GM21737 (cell line): Measurements from ENCODE around the gene MPP3.
A peak's percentile ranks its signal among the peaks of the same experiment; 100 is the strongest.
"Not testable (repeated sequence)": the region's sequence is repeated elsewhere in the genome, so short reads cannot be mapped to it uniquely, and the experiment has no call there.

ENCODE experiments used
- ATAC-seq: cut with Tn5 transposase; IDR thresholded peaks from one replicate; pipeline ENCODE4 v1.9.1; 2021; ENCODE audit warnings: mild to moderate bottlenecking, moderate library complexity; ENCODE audit not compliant: unreplicated experiment

MPP3 gene

GRCh38 chr17:43832976-43833829, at the start of gene MPP3:
TSS of gene MPP3 (minus strand) at chr17:43833146. CDS start at chr17:43831906, 1,240 bp downstream.
- no peak for ATAC-seq

DNA sequence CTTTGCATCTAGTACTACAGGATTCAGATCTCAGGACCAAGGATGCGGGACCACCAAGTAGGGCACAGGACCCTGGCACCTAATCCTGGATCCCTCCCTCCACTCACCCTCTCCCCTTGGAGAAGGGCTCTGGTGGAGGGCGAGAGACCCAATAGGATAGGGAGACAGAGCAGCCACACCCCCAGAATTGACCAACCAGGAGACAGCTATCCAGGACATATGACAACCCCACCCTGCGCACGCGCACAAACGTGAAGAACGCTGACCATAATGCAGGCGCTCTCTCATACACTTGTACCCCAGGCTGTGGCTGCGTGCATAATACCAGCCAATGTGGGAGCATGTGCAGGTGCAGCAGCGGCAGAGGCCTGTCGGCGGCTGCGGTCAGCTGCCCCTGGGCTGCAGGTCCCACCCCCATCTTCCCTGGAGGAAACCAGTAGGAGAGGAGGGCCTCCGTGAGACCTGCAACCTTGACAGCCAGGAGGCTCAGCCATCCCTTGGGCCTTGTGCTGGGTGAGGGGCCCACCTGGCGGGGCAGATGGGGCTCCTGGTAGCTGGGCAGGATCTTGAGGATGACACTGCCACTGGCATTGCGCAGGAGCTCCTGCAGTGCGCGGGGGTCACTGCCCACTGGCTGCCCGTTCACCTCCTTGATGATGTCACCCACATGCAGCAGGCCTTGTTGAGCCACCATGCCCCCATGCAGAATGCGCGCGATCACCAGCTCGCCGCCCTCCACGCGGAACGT, 49.0 kb upstream of the MPP3 start:
- no peak for ATAC-seq

DNA sequence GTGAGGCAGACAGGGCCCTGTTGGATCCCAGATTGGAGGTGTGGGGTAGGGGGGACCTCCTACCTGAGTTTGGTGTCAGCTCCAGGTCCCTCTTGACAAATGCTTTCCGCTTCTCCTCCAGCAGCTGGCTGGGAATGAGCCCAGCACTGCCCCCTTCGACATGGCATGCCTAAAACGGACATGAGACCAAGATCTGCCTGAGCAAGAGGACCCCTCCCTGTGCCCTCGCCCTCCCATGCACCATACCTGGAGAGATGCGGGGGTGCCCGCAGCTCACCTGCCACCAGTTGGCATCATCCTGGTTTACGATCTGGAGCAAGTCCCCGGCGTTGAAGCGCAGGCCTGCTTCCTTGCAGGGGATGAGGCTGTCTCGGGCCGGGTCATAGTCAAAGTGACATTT, 48.2 kb upstream of the MPP3 start:
- no peak for ATAC-seq

GRCh38 chr17:43880420-43880991, 47.6 kb upstream of the MPP3 start:
- ATAC-seq = no peak

GRCh38 chr17:43879723-43880419, 46.9 kb upstream of the MPP3 start:
- ATAC-seq = no peak

GRCh38 chr17:43878260-43879175, 45.6 kb upstream of the MPP3 start:
- peak; percentile 63 for ATAC-seq

GRCh38 chr17:43877451-43878155, 44.7 kb upstream of the MPP3 start:
- ATAC-seq = no peak

GRCh38 chr17:43877031-43877430, 44.1 kb upstream of the MPP3 start:
- no peak for ATAC-seq

- ATAC-seq = no peak
Measured at GRCh38 chr17:43875476-43876147, 42.7 kb upstream of the MPP3 start.

GRCh38 chr17:43874293-43874692, 41.3 kb upstream of the MPP3 start:
- ATAC-seq = no peak

- no peak for ATAC-seq
Measured at GRCh38 chr17:43873815-43874214, 40.9 kb upstream of the MPP3 start.

DNA sequence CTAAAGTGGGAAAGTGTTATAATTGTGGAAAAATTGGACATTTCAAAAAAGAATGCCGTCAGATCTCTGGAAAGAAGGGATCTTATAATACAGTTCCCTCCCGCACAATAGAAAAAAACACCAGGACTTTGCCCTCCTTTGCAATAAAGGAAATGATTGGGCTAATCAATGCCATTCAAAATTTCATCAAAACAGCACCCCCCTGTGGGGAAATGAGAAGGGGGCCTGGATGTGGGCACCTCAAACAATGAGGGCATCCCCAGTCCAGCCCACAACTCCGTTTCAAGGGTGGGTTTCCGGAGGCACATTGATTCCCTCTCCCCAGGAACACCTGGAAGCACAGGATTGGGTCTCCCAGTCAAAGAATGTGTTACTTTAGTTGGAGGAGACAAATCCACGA, 40.1 kb upstream of the MPP3 start:
- no peak for ATAC-seq

GRCh38 chr17:43871946-43872690, 39.2 kb upstream of the MPP3 start:
- ATAC-seq = no peak

DNA sequence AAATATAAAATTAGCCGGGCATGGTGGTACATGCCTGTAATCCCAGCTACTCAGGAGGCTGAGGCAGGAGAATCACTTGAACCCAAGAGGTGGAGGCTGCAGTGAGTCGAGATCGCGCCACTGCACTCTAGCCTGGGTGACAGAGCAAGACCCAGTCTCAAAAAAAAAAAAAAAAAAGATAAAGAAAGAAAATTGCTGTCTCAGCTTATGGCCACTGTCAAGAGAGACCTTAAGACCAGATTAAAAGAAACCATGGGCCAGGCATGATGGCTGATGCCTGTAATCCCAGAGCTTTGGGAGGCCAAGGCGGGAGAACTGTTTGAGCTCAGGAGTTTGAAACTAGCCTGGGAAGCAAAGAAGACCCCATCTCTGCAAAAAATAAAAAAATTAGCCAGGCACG, 36.1 kb upstream of the MPP3 start:
- ATAC-seq = not testable (repeated sequence)

DNA sequence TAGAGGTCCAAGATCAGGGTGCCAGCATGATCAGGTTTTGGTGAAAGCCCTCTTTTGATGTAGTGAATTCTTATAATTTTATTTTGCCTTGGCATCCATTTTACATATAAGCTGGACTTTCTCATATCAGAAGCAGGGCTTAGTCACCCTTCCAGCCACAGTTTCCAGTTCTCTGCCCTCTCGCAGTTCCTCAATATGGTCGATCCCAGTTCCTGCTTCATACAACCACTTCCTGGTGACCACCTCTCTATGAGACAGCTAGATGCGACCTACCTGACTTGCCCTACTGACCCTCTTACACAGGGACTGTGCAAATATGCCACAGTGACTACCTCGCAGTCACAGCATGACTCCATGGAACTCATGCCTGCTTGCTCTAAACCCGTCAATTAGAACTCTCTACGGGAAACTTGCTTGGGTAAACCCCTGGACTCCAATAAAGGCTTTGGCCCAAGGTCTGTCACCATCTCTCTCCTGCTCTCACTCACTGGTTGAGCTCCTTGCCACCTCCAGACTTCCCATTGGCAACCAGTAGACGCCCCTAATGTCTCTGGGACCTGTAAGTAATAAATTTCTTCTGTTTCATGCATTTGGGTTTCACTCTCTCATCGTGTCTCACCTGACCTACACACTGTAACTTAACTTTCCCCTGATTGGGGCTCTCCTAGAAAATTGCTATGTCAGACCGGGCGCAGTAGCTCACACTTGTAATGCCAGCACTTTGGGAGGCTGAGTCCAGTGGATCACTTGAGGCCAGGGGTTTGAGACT, 35.5 kb upstream of the MPP3 start:
- no peak for ATAC-seq

- no peak for ATAC-seq
Measured at GRCh38 chr17:43864161-43864984, 31.4 kb upstream of the MPP3 start.

- no peak for ATAC-seq
Measured at GRCh38 chr17:43861960-43862359, 29.0 kb upstream of the MPP3 start.
